ENCODE results near the gene KCNJ12. TPM values are rescaled to one million over a fixed set of nuclear protein-coding genes. Genes with fewer than 3 reads are reported as not detected.
"Not testable (repeated sequence)": the region's sequence is repeated elsewhere in the genome, so short reads cannot be mapped to it uniquely, and the experiment has no call there.

KCNJ12 gene
- total RNA-seq, 1 donor from 2014 or later = 13.2 TPM

DNA sequence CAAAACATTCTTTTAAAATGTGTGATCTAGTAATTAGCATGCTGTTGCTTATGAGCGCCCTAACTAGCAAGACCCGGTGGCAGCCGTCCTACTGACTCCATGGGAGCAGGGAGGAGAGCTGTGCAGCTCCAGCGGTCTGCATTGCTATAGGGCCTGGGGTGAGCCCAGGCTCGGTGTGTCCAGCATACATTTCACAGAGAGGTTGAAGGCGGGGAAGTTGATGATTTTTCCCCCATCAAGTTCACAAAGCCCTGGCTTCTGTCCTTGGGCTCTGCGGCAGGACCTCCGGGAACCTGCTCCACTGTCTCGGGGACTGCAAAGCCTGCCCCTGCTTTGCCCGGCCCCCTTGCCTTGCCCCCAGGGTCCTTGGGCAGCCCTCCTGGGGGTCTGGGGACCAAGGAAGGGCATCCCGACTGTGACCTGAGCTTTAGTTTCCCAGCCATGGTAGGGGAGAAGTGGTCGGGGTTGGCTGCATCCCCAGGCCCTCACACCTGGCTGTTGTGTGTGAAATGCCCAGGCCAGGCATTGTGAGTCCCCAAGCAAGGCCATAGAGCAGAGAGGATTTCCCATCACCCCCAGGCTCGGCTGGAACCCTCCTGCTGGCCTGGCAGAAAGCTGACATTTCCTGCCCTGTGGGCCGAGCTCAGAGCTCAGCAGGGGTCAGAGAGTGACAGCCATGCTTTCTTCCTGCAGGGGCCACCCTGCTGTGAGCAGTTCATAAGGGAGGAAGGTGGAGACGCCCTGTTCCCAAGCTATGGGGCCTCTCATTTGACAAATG lies 24.8 kb downstream of the KCNJ12 start:
- peaks cover 0 to 2% of the 10 kb centered on the region in 2 donors for H3K4me1 ChIP-seq
- no peaks in the 10 kb centered on the region for H3K27me3 ChIP-seq
- intact Hi-C loops (cut with DNase I) = loop anchor here (5.0 kb wide), 1 partner anchor 234 kb away; no protein-coding TSS in a partner anchor
- H3K27ac ChIP-seq = peak overlapping the region in 1 of 2 donors; percentile 79
- no peaks in the 10 kb centered on the region for H3K9me3 ChIP-seq
- TF ChIP-seq, protein P1, sequence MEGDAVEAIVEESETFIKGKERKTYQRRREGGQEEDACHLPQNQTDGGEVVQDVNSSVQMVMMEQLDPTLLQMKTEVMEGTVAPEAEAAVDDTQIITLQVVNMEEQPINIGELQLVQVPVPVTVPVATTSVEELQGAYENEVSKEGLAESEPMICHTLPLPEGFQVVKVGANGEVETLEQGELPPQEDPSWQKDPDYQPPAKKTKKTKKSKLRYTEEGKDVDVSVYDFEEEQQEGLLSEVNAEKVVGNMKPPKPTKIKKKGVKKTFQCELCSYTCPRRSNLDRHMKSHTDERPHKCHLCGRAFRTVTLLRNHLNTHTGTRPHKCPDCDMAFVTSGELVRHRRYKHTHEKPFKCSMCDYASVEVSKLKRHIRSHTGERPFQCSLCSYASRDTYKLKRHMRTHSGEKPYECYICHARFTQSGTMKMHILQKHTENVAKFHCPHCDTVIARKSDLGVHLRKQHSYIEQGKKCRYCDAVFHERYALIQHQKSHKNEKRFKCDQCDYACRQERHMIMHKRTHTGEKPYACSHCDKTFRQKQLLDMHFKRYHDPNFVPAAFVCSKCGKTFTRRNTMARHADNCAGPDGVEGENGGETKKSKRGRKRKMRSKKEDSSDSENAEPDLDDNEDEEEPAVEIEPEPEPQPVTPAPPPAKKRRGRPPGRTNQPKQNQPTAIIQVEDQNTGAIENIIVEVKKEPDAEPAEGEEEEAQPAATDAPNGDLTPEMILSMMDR (IDR thresholded peaks at IDR 0.05) = no peak
- H3K4me3 ChIP-seq = no peak overlapping the region
- DNase-seq (ENCODE audit: low spot score in 2 of 2) = no peak
- no peaks in the 10 kb centered on the region for H3K36me3 ChIP-seq

DNA sequence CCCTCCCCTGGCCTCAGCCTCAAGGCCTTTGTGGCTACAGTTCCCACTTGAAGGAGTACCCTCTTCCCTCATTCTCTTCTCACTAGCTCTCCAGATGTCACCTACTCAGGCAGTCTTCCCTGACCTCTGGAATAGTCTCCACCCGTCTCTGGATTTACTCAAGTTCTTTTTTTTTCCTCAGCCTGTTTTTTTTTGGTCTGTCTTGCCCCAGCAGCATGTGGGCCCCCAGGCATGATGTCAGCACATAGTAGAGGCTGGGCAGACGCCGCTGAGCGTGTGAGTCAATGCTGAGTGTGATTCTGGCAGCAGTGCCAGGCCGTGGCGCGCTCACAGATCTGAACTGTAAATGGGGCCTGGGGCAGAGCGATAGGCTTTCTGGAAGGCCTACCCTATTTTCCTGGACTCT lies 26.0 kb downstream of the KCNJ12 start:
- intact Hi-C loops (cut with DNase I) = loop anchor here (5.0 kb wide), 1 partner anchor 235 kb away; no protein-coding TSS in a partner anchor
- not testable (repeated sequence) for H3K4me1 ChIP-seq, H3K36me3 ChIP-seq, H3K4me3 ChIP-seq, H3K27me3 ChIP-seq, H3K9me3 ChIP-seq
- peak; percentile 66 to 91 for DNase-seq (ENCODE audit: low spot score in 2 of 2)
- peak overlapping the region; percentile 64 to 79 for H3K27ac ChIP-seq

DNA sequence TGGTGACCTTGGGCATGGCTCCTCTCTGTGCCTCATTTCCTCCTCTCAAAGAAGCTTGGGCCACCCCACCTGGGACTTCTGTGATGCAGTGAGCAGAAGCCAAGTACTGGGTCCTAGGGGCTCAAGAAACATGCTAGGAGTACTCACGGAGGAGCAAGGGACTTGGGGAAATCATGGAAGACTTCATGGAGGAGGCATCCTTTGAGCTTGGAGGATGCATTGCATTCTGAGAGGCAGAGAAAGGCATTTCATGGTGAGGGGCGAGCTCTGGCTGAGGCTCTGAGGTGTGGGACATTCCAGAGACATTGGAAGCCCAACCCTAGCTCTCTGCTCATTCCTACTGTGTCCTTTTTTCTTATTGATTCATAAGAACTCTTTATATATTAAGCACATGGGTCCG lies 26.8 kb downstream of the KCNJ12 start:
- not testable (repeated sequence) for H3K4me1 ChIP-seq; H3K36me3 ChIP-seq; H3K27me3 ChIP-seq; DNase-seq (ENCODE audit: low spot score in 2 of 2); H3K4me3 ChIP-seq; H3K9me3 ChIP-seq
- H3K27ac ChIP-seq = peak overlapping the region; percentile 25 to 64
- intact Hi-C loops (cut with DNase I) = loop anchor here (5.0 kb wide), 1 partner anchor 236 kb away; no protein-coding TSS in a partner anchor

DNA sequence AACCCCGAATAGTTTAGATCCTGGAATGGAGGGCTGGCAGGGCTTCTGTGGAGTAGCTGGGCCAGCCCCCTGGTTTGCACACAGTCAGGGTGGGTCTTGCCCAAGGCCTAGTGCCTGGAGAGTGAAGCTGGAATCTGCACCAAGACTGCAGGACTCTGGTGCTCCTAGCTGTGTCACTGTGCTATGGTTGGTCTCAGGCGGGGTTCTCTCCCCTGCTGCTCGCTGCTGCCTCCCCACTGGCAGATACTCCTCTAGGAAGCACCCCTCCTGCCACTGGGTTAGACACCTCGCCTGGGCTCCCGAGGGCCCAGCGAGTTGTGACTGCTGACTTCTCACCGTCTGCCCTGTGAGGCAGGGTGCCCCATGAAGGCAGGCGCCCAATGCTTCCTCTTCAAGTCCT lies 27.9 kb downstream of the KCNJ12 start:
- not testable (repeated sequence) for DNase-seq (ENCODE audit: low spot score in 2 of 2); H3K9me3 ChIP-seq; H3K4me3 ChIP-seq; H3K36me3 ChIP-seq; H3K27me3 ChIP-seq; H3K4me1 ChIP-seq
- intact Hi-C loops (cut with DNase I) = loop anchor here (5.0 kb wide), 1 partner anchor 237 kb away; no protein-coding TSS in a partner anchor
- peak overlapping the region in 1 of 2 donors; percentile 34 for H3K27ac ChIP-seq

DNA sequence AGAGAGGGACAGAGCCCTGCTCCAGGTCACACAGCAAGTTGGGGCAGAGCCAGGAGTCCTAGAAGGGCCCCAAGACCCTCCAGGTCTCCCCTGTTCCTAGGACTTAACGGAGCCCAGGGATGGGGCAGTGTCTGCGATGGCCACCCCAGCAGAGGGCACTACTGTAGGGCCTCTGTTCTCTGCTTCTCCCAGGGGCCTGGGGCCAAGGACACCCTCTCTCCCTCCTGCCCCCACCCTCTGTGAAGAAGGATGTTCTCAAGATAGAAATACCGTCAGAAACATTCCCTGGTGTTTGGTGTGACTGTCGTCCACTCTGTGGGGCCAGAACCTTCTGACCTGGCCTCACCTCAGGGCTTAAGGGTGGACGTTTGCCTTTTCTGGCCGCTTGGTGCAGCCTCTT lies 28.4 kb downstream of the KCNJ12 start:
- H3K27ac ChIP-seq = peak overlapping the region in 1 of 2 donors; percentile 34
- intact Hi-C loops (cut with DNase I) = loop anchor here (5.0 kb wide), 1 partner anchor 237 kb away; no protein-coding TSS in a partner anchor
- not testable (repeated sequence) for H3K27me3 ChIP-seq; H3K4me1 ChIP-seq; DNase-seq (ENCODE audit: low spot score in 2 of 2); H3K9me3 ChIP-seq; H3K4me3 ChIP-seq; H3K36me3 ChIP-seq

DNA sequence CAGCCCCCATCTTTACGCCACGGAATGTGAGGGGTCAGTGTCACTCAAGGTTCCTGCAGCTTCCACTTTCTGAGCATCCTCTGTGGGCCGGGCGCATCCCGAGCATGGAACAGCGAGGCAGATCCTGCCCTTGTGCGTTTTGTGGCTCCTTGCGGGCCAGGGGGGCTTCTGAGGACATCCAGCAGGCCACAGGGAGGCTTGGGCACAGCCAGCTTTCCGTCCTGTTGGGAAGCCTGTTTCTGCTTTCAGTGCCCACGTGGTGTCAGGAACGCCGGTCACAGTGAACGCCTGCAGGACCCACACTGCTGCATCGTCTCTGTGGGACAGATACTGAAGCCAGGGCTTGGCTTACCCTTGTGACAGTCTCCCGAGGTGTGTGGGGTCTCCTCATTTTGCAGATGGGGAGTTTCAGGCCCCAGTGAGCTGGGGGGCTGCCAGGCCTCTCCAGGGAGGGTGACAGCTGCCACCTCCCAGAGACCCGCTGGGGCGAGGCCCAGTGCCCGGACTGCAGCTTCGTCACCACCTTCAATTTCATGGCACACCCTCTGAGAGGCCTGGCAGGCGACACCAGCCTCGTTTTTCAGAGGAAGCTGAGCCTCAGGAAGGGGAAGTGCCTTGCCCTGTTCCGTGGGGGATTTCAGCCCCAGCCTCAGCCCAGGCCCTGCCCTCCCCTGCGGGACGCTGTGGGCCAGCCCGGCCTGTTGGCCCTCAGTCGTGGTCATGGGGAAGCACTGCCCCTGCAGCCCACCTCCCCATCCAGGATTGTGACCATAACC lies 29.0 kb downstream of the KCNJ12 start:
- H3K9me3 ChIP-seq; DNase-seq (ENCODE audit: low spot score in 2 of 2); H3K4me3 ChIP-seq; H3K4me1 ChIP-seq; H3K27me3 ChIP-seq; H3K36me3 ChIP-seq: not testable (repeated sequence)
- H3K27ac ChIP-seq = peak overlapping the region; percentile 4 to 11
- intact Hi-C loops (cut with DNase I) = loop anchor here (5.0 kb wide), 1 partner anchor 238 kb away; no protein-coding TSS in a partner anchor

DNA sequence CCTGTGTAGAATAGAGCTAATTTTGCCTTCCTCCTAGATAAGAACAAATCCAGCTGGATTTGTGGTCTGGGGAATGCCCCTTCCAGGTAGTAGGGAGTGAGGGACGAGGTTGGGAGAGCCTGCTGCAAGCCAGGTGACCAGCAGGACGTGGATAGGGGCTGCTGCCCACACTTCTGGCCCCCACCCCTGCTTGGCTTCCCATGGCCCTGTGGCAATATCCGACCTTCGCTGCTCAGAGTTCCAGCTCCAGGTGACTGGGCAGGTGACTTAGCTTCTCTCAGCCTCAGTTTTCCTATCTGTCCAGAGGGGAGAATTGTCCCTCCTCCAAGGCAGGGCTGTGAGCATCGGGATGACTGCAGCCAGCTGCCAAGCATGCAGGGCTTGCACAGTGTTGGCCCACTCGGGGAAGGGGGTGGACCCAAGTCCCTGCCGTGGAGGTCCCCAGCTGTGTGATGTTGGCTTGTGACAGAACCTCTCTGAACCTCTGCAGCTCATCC lies 29.8 kb downstream of the KCNJ12 start:
- H3K27ac ChIP-seq; H3K27me3 ChIP-seq; DNase-seq (ENCODE audit: low spot score in 2 of 2); H3K9me3 ChIP-seq; H3K36me3 ChIP-seq; H3K4me3 ChIP-seq; intact Hi-C loops (cut with DNase I); H3K4me1 ChIP-seq: not testable (repeated sequence)

DNA sequence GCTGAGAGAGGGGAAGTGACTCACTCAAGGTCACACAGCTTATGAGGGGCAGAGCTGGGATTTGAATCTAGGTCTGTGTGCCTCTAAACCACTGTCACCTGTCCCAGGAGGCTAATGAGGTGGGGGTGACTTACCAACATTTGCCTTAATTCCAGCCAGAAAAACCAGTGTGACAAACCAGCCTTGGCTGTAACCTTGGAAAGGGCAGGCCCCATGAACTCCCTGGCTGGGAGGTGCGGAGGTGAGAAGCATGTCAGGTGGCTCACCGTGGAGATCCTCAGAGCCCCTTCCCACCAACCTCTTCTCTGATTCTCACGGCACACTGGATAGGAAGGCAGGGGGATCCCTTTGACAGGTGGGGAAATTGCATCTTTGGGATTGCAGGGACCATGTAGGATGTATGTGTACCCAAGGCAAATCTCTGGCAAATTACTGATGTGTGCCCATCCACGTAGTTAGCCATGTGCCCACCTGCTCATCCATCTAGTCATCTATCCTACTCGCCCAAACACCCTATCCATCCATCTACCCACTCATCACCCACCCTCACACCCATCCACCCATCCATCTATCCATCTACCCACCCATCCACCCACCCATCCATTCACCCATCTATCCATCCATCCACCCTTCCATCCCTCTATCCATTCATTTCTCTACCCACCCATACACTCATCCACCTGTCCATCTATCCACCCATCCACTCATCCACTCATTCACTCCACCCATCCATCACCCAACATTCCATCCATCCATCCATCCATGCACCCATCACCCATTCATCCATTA lies 30.7 kb downstream of the KCNJ12 start:
- H3K4me1 ChIP-seq; H3K27ac ChIP-seq; H3K27me3 ChIP-seq; H3K4me3 ChIP-seq; H3K36me3 ChIP-seq; H3K9me3 ChIP-seq; DNase-seq (ENCODE audit: low spot score in 2 of 2); intact Hi-C loops (cut with DNase I): not testable (repeated sequence)

DNA sequence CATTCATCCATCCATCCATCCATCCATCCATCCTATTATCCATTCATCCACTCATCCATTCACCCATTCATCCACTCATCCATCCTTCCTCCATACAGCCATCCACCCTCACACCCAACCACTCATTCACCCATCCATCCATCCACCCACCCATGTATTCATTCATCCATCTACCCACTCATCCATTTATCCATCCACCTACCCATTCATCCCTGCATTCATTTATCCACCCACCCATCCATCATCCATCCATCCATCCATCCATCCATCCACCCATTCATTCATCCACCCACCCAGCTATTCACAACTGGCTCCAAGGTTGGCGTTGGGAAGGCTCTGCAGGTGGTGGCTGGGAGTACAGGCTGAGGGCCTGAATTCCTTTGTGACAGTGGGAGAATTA lies 31.6 kb downstream of the KCNJ12 start:
- H3K4me1 ChIP-seq; H3K36me3 ChIP-seq; intact Hi-C loops (cut with DNase I); H3K4me3 ChIP-seq; H3K27me3 ChIP-seq; H3K9me3 ChIP-seq; DNase-seq (ENCODE audit: low spot score in 2 of 2); H3K27ac ChIP-seq: not testable (repeated sequence)

DNA sequence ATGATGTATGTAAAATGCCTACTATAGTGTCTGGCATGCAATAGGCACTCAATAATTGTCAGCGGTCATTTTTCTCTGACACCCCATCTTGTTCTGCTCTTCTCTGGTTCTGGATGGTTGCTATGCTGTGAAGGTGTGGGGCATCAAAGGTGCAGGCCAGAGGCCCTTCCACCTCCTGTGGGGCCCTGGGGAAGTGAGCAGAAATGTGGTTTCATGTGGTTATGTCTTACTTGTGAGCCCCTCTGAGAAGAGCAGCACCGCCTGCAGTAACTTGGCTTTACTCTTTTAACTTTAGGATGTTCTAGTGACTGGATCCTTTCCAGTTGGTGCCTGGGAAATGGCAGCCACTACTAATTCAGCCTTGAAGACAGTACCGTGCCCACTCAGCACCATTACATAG lies 32.1 kb downstream of the KCNJ12 start:
- intact Hi-C loops (cut with DNase I); H3K27me3 ChIP-seq; DNase-seq (ENCODE audit: low spot score in 2 of 2); H3K36me3 ChIP-seq; H3K4me1 ChIP-seq; H3K27ac ChIP-seq; H3K4me3 ChIP-seq; H3K9me3 ChIP-seq: not testable (repeated sequence)

DNA sequence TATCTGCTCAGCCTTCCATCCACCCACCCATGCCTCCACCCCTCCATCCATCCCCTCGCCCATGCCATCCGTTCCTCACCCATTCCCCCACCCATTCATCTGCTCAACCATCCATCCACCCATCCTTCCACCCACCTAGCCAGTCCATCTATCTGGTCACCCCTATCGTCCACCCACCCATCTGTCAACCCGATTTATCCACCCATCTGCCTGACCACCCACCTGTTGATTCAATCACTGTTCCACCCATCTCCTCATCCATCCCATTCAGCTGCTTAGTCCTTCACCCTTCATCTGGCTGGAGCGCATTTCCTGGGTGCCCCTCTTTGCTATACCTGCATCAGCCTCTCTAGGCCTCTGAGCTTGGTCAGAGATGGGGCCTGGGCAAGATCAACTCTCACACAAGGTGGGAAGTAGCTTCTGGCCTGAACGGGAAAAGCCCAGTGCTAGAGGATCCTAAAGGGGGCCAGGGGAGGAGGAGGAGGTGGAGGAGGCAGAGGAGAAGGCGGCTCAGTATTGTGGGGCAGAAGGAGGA lies 32.7 kb downstream of the KCNJ12 start:
- DNase-seq (ENCODE audit: low spot score in 2 of 2); intact Hi-C loops (cut with DNase I); H3K4me1 ChIP-seq; H3K9me3 ChIP-seq; H3K4me3 ChIP-seq; H3K36me3 ChIP-seq; H3K27me3 ChIP-seq; H3K27ac ChIP-seq: not testable (repeated sequence)

DNA sequence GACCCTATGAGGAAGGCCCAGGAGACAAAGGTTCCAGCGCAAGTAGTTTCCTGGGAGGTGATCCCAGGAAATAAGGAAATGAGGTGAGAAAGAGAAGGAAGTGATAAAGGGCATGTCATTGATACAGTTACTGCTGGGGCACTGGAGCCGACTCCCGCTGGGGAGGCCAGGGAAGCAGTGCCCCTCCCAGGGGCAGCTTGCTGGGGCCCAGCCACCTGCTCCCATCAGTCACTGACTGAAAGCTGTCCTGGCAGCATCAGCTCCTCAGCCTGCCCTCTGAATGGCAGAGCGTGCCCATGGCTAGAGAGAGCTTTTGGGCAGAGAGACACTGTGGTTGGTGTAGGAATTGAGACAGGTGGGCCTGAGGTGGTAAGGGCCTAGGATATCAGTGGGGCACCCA lies 33.2 kb downstream of the KCNJ12 start:
- H3K27me3 ChIP-seq; H3K9me3 ChIP-seq; H3K4me3 ChIP-seq; H3K4me1 ChIP-seq; intact Hi-C loops (cut with DNase I); H3K27ac ChIP-seq; DNase-seq (ENCODE audit: low spot score in 2 of 2); H3K36me3 ChIP-seq: not testable (repeated sequence)
